ENCODE results near the gene KRTDAP.

Gene KRTDAP

GRCh38 chr19:35507561-35507960 is 17.3 kb upstream of the KRTDAP start:
- no peak for TF ChIP-seq CTCF (conservative IDR thresholded peaks at IDR 0.05; ENCODE audit: low read length)
- H3K4me3 ChIP-seq (ENCODE audit: low read length), result no peak overlapping the region
- DNase-seq (ENCODE audit: low read depth), result no peak

GRCh38 chr19:35506011-35506410 is 15.7 kb upstream of the KRTDAP start:
- no peak for TF ChIP-seq CTCF (conservative IDR thresholded peaks at IDR 0.05; ENCODE audit: low read length)
- no peak overlapping the region for H3K4me3 ChIP-seq (ENCODE audit: low read length)
- DNase-seq (ENCODE audit: low read depth), result no peak

GRCh38 chr19:35502751-35503150 is 12.5 kb upstream of the KRTDAP start:
- H3K4me3 ChIP-seq (ENCODE audit: low read length), result no peak overlapping the region
- no peak for DNase-seq (ENCODE audit: low read depth)
- no peak for TF ChIP-seq CTCF (conservative IDR thresholded peaks at IDR 0.05; ENCODE audit: low read length)

GRCh38 chr19:35501684-35502083 is 11.4 kb upstream of the KRTDAP start:
- H3K4me3 ChIP-seq (ENCODE audit: low read length), result no peak overlapping the region
- no peak for TF ChIP-seq CTCF (conservative IDR thresholded peaks at IDR 0.05; ENCODE audit: low read length)
- DNase-seq (ENCODE audit: low read depth), result no peak

- no peak overlapping the region for H3K4me3 ChIP-seq (ENCODE audit: low read length)
- no peak for TF ChIP-seq CTCF (conservative IDR thresholded peaks at IDR 0.05; ENCODE audit: low read length)
- no peak for DNase-seq (ENCODE audit: low read depth)
Observed at GRCh38 chr19:35500611-35501010, 10.3 kb upstream of the KRTDAP start.

GRCh38 chr19:35498984-35499527 is 8.8 kb upstream of the KRTDAP start:
- TF ChIP-seq CTCF (conservative IDR thresholded peaks at IDR 0.05; ENCODE audit: low read length), result no peak
- H3K4me3 ChIP-seq (ENCODE audit: low read length), result no peak overlapping the region
- no peak for DNase-seq (ENCODE audit: low read depth)

GRCh38 chr19:35498220-35498619 is 8.0 kb upstream of the KRTDAP start:
- no peak for TF ChIP-seq CTCF (conservative IDR thresholded peaks at IDR 0.05; ENCODE audit: low read length)
- DNase-seq (ENCODE audit: low read depth), result no peak
- no peak overlapping the region for H3K4me3 ChIP-seq (ENCODE audit: low read length)
